PC-9 (cell line): ENCODE data around the gene KCNJ6. TPM values are rescaled to one million over a fixed set of nuclear protein-coding genes. Genes with fewer than 3 reads are reported as not detected.

ENCODE experiments used
- BruUV-seq: library from RNA; stranded (reverse); fragments of 400-500 nt; replicated peaks from 2 replicates; lab custom pipeline; 2021; lab: Mats Ljungman, UMichigan
- CTCF ChIA-PET: fragments of 300-600 bp; sonication (Branson Sonifier 250); formaldehyde crosslinking; loops from one replicate; lab custom pipeline; 2022; ENCODE audit warnings: antibody characterized with exemption; lab: Charles Lee
- POLR2A ChIA-PET: fragments of 300-600 bp; sonication (Branson Sonifier 250); formaldehyde crosslinking; loops from one replicate; lab custom pipeline; 2022; ENCODE audit warnings: antibody characterized with exemption; ENCODE audit not compliant: unreplicated experiment; lab: Charles Lee
- DNase-seq, 2 experiments: peaks; one replicate each; pipeline versions ENCODE4 v3.0.0 to v3.0.0-alpha.2; 2015 to 2022; ENCODE audit warnings: mixed read lengths in 1 of 2
- H2AFZ ChIP-seq: fragments of 200-600 bp; sonication (generic); 2 replicates; pipeline ENCODE4 v1.8.1; 2017; ENCODE audit warnings: antibody characterized with exemption
- H3F3A ChIP-seq: fragments of 200-600 bp; sonication (generic); 2 replicates; pipeline ENCODE4 v1.8.1; 2017; ENCODE audit warnings: antibody characterized with exemption, mild to moderate bottlenecking, low read depth; ENCODE audit not compliant: insufficient read depth
- H3K27ac ChIP-seq: fragments of 200-600 bp; sonication (generic); 2 replicates; pipeline ENCODE4 v1.6.1; 2016; ENCODE audit warnings: mixed run types
- H3K27me3 ChIP-seq: fragments of 200-600 bp; sonication (generic); 2 replicates; pipeline ENCODE4 v1.6.1; 2016; ENCODE audit warnings: low read depth, mixed run types; ENCODE audit not compliant: insufficient read depth
- H3K36me3 ChIP-seq: fragments of 200-600 bp; sonication (generic); 2 replicates; pipeline ENCODE4 v1.6.1; 2016; ENCODE audit warnings: low read depth, mixed run types
- H3K4me1 ChIP-seq: fragments of 200-600 bp; sonication (generic); replicated peaks from 2 replicates; pipeline ENCODE4 v1.6.1; 2016; ENCODE audit warnings: mixed run types; ENCODE audit not compliant: insufficient read depth
- H3K4me2 ChIP-seq: fragments of 200-600 bp; sonication (generic); 2 replicates; pipeline ENCODE4 v1.6.1; 2017; ENCODE audit warnings: mixed run types
- H3K4me3 ChIP-seq: fragments of 200-600 bp; sonication (generic); 2 replicates; pipeline ENCODE4 v1.6.1; 2016; ENCODE audit warnings: mixed run types
- H3K79me2 ChIP-seq: fragments of 200-600 bp; sonication (generic); 2 replicates; pipeline ENCODE4 v1.6.1; 2017; ENCODE audit warnings: low read depth, mixed run types
- H3K9me2 ChIP-seq: fragments of 200-600 bp; sonication (generic); 2 replicates; pipeline ENCODE4 v1.8.1; 2017; ENCODE audit warnings: mild to moderate bottlenecking; ENCODE audit not compliant: insufficient read depth
- H3K9me3 ChIP-seq: fragments of 200-600 bp; sonication (generic); 2 replicates; pipeline ENCODE4 v1.8.1; 2016; ENCODE audit warnings: low read depth; ENCODE audit not compliant: insufficient read depth
- H4K20me1 ChIP-seq: fragments of 200-600 bp; sonication (generic); 2 replicates; pipeline ENCODE4 v1.8.1; 2017; ENCODE audit not compliant: insufficient read depth
- CTCF ChIP-seq: fragments of 200-600 bp; sonication (generic); conservative IDR thresholded peaks from 2 replicates; pipeline ENCODE4 v1.6.1; 2017; ENCODE audit warnings: mixed run types, antibody characterized with exemption, mild to moderate bottlenecking, moderate library complexity
- EZH2 ChIP-seq: fragments of 200-600 bp; sonication (generic); IDR thresholded peaks from 2 replicates; pipeline ENCODE4 v1.8.0; 2017; ENCODE audit warnings: antibody characterized with exemption, low read depth
- intact Hi-C: fragments of 100-400 bp; cut with micrococcal nuclease; formaldehyde crosslinking; loops from one replicate; pipeline ENCODE4 v1.10.0; 2022; ENCODE audit not compliant: unreplicated experiment
- total RNA-seq: library from RNA; stranded (reverse); gene quantifications from 2 replicates; pipeline ENCODE4 v1.2.3, GENCODE V29; 2021

The KCNJ6 gene
- total RNA-seq, 1 experiment from 2014 or later, result not detected

- Histone ChIP-seq H3K27me3 (peaks cover 62% of the 10 kb centered on the region), H2AFZ (no peak overlapping the region), H3K4me1 (no peaks in the 10 kb centered on the region), H3F3A (no peaks in the 10 kb centered on the region), H4K20me1 (no peaks in the 10 kb centered on the region), H3K4me3 (no peak overlapping the region), H3K27ac (no peak overlapping the region), H3K4me2 (no peak overlapping the region), H3K79me2 (no peaks in the 10 kb centered on the region), H3K9me2 (no peaks in the 10 kb centered on the region), H3K36me3 (no peaks in the 10 kb centered on the region), H3K9me3 (no peaks in the 10 kb centered on the region)
- TF ChIP-seq CTCF, result no peak
- no peak for TF ChIP-seq EZH2
- BruUV-seq, result no TSS peak
- ChIA-PET POLR2A (no interaction called here), CTCF (no interaction called here)
- intact Hi-C loops, result no loop called here
- DNase-seq, result no peak
Observed at GRCh38 chr21:37800057-37800455, 116.2 kb downstream of the KCNJ6 start.

GRCh38 chr21:37799211-37800056 is 116.8 kb downstream of the KCNJ6 start:
- intact Hi-C loops, result no loop called here
- Histone ChIP-seq H3F3A (no peaks in the 10 kb centered on the region), H3K4me3 (no peak overlapping the region), H3K9me3 (no peaks in the 10 kb centered on the region), H2AFZ (no peak overlapping the region), H3K36me3 (no peaks in the 10 kb centered on the region), H3K4me1 (no peaks in the 10 kb centered on the region), H3K4me2 (no peak overlapping the region), H3K27ac (no peak overlapping the region), H3K27me3 (peaks cover 65% of the 10 kb centered on the region), H3K9me2 (no peaks in the 10 kb centered on the region), H4K20me1 (no peaks in the 10 kb centered on the region), H3K79me2 (no peaks in the 10 kb centered on the region)
- POLR2A ChIA-PET, result no interaction called here
- no TSS peak for BruUV-seq
- TF ChIP-seq CTCF (no peak), EZH2 (no peak)
- CTCF ChIA-PET, result no interaction called here
- DNase-seq, result no peak

GRCh38 chr21:37797403-37797802 is 118.9 kb downstream of the KCNJ6 start:
- Histone ChIP-seq H3K9me2 (no peaks in the 10 kb centered on the region), H2AFZ (no peak overlapping the region), H3K27ac (no peak overlapping the region), H3K9me3 (no peaks in the 10 kb centered on the region), H3K79me2 (no peaks in the 10 kb centered on the region), H3K4me1 (no peaks in the 10 kb centered on the region), H3K36me3 (no peaks in the 10 kb centered on the region), H3K4me3 (no peak overlapping the region), H3K4me2 (no peak overlapping the region), H3K27me3 (peaks cover 57% of the 10 kb centered on the region), H4K20me1 (no peaks in the 10 kb centered on the region), H3F3A (no peaks in the 10 kb centered on the region)
- intact Hi-C loops, result no loop called here
- TF ChIP-seq EZH2 (no peak), CTCF (no peak)
- BruUV-seq, result no TSS peak
- DNase-seq, result no peak
- CTCF ChIA-PET, result no interaction called here
- POLR2A ChIA-PET, result no interaction called here
